H1 (cell line): ENCODE measurements around the gene NDUFS3. TPM values are rescaled to one million over a fixed set of nuclear protein-coding genes. Genes with fewer than 3 reads are reported as not detected.

Experiments
- CTCF ChIA-PET: fragments of 300-600 bp; sonication (Branson Sonifier 250); formaldehyde crosslinking; loops from one replicate; lab custom pipeline; 2021; ENCODE audit not compliant: partially characterized antibody; lab: Charles Lee
- POLR2A ChIA-PET: fragments of 300-600 bp; sonication (Branson Sonifier 250); formaldehyde crosslinking; loops from one replicate; lab custom pipeline; 2021; ENCODE audit warnings: inconsistent platforms; ENCODE audit not compliant: partially characterized antibody; lab: Charles Lee
- DNase-seq, 2 experiments: peaks; one replicate each; pipeline versions ENCODE4 v3.0.0 to v3.0.0-alpha.2; 2010 to 2022; ENCODE audit warnings: low spot score in 2 of 2, low read depth in 1 of 2, mixed read lengths in 1 of 2
- FAIRE-seq: peaks from 2 replicates; lab custom pipeline; 2011; peaks lifted over from hg19 to GRCh38; lab: Jason Lieb, UNC
- H2AFZ ChIP-seq: 2 replicates; pipeline ENCODE4 v1.8.1; 2012; ENCODE audit warnings: low read length, inconsistent platforms
- H2AK5ac ChIP-seq: 2 replicates; pipeline ENCODE4 v1.6.1; 2013; ENCODE audit warnings: low read depth, low read length
- H2BK120ac ChIP-seq: replicated peaks from 2 replicates; pipeline ENCODE3; 2013; ENCODE audit warnings: low read depth, low read length, inconsistent platforms
- H2BK12ac ChIP-seq: 2 replicates; pipeline ENCODE4 v1.6.1; 2013; ENCODE audit warnings: low read depth, low read length
- H2BK15ac ChIP-seq: 2 replicates; pipeline ENCODE4 v1.6.1; 2013; ENCODE audit warnings: low read length
- H2BK20ac ChIP-seq: 2 replicates; pipeline ENCODE4 v1.6.1; 2013; ENCODE audit warnings: low read length
- H2BK5ac ChIP-seq: 2 replicates; pipeline ENCODE4 v1.6.1; 2013; ENCODE audit warnings: low read depth, low read length
- H3K14ac ChIP-seq: 2 replicates; pipeline ENCODE4 v1.6.1; 2013; ENCODE audit warnings: inconsistent platforms; ENCODE audit not compliant: insufficient read length
- H3K18ac ChIP-seq: 2 replicates; pipeline ENCODE4 v1.6.1; 2013; ENCODE audit warnings: low read length; ENCODE audit errors: extremely low read depth
- H3K23ac ChIP-seq: 2 replicates; pipeline ENCODE4 v1.6.1; 2013; ENCODE audit warnings: inconsistent platforms; ENCODE audit not compliant: insufficient read length
- H3K23me2 ChIP-seq: 2 replicates; pipeline ENCODE4 v1.6.1; 2013; ENCODE audit warnings: low read depth, low read length
- H3K27ac ChIP-seq: 2 replicates; pipeline ENCODE4 v1.6.1; 2011; ENCODE audit warnings: low read depth, low read length, inconsistent platforms
- H3K27me3 ChIP-seq, 4 experiments: replicated peaks in 1 of 4; 1 replicate in 1 of 4; 2 replicates in 3 of 4; pipeline versions ENCODE4 v1.6.1 to v1.8.1; 2011 to 2013; ENCODE audit warnings: low read length in 3 of 4, mild to moderate bottlenecking in 3 of 4, inconsistent platforms in 2 of 4, mixed read lengths in 2 of 4, moderate library complexity in 1 of 4; ENCODE audit not compliant: control insufficient read depth in 3 of 4, insufficient read depth in 3 of 4; ENCODE audit errors: extremely low read depth in 1 of 4
- H3K36me3 ChIP-seq, 4 experiments: 2 replicates each; pipeline versions ENCODE4 v1.6.1 to v1.8.1; 2011 to 2013; ENCODE audit warnings: mild to moderate bottlenecking in 4 of 4, low read length in 3 of 4, moderate library complexity in 2 of 4, control low read depth in 1 of 4, inconsistent platforms in 1 of 4; ENCODE audit not compliant: insufficient read depth in 4 of 4, control insufficient read depth in 2 of 4
- H3K4ac ChIP-seq: replicated peaks from 2 replicates; pipeline ENCODE3; 2013; ENCODE audit warnings: low read length, low read depth, mixed read lengths, inconsistent platforms; ENCODE audit not compliant: insufficient read length
- H3K4me1 ChIP-seq, 4 experiments: replicated peaks in 1 of 4; 1 replicate in 1 of 4; 2 replicates in 3 of 4; pipeline versions ENCODE4 v1.6.1 to v1.8.1; 2011 to 2013; ENCODE audit warnings: low read length in 3 of 4, inconsistent platforms in 2 of 4, mixed read lengths in 1 of 4; ENCODE audit not compliant: insufficient read depth in 4 of 4, control insufficient read depth in 3 of 4
- H3K4me2 ChIP-seq, 2 experiments: 2 replicates each; pipeline versions ENCODE4 v1.6.1 to v1.8.1; 2011 to 2013; ENCODE audit warnings: low read depth in 2 of 2, low read length in 2 of 2, control low read depth in 1 of 2, inconsistent platforms in 1 of 2, mild to moderate bottlenecking in 1 of 2; ENCODE audit not compliant: insufficient read depth in 1 of 2
- H3K4me3 ChIP-seq, 4 experiments: fragments of 200-600, 300-600 bp in 1 of 4; sonication (generic), shearing (Covaris generic), sonication (Bioruptor Twin) in 1 of 4; 2 replicates each; pipeline versions ENCODE4 v1.5.1 to v1.8.1; 2011 to 2016; ENCODE audit warnings: low read length in 4 of 4, low read depth in 3 of 4, control low read depth in 2 of 4, inconsistent platforms in 2 of 4, mild to moderate bottlenecking in 2 of 4, mixed read lengths in 1 of 4, moderate library complexity in 1 of 4; ENCODE audit not compliant: insufficient read depth in 2 of 4; ENCODE audit errors: extremely low read depth in 1 of 4
- H3K56ac ChIP-seq: replicated peaks from 2 replicates; pipeline ENCODE3; 2013; ENCODE audit warnings: low read depth, mild to moderate bottlenecking, mixed read lengths, low read length, inconsistent platforms; ENCODE audit not compliant: insufficient read length
- H3K79me1 ChIP-seq: 2 replicates; pipeline ENCODE4 v1.6.1; 2013; ENCODE audit warnings: low read depth, low read length, control low read depth
- H3K79me2 ChIP-seq, 2 experiments: 2 replicates each; pipeline versions ENCODE4 v1.6.1 to v1.8.1; 2012 to 2013; ENCODE audit warnings: low read length in 2 of 2, mild to moderate bottlenecking in 2 of 2, inconsistent platforms in 1 of 2; ENCODE audit not compliant: insufficient read depth in 2 of 2, control insufficient read depth in 1 of 2
- H3K9ac ChIP-seq, 4 experiments: replicated peaks in 1 of 4; 1 replicate in 1 of 4; 2 replicates in 3 of 4; pipeline versions ENCODE4 v1.6.1 to v1.8.1; 2011 to 2013; ENCODE audit warnings: low read depth in 3 of 4, low read length in 3 of 4, control low read depth in 2 of 4, mild to moderate bottlenecking in 2 of 4, moderate library complexity in 2 of 4, inconsistent platforms in 1 of 4; ENCODE audit errors: extremely low read depth in 1 of 4
- H3K9me3 ChIP-seq, 2 experiments: 2 replicates each; pipeline versions ENCODE4 v1.6.1 to v1.8.1; 2012 to 2013; ENCODE audit warnings: mild to moderate bottlenecking in 2 of 2, moderate library complexity in 2 of 2, control low read depth in 1 of 2, inconsistent platforms in 1 of 2, low read depth in 1 of 2, low read length in 1 of 2, mixed read lengths in 1 of 2; ENCODE audit not compliant: insufficient read depth in 2 of 2
- H4K20me1 ChIP-seq, 2 experiments: replicated peaks in 1 of 2; 2 replicates each; pipeline versions ENCODE3 to v1.8.1; 2011 to 2013; ENCODE audit warnings: inconsistent platforms in 2 of 2, low read length in 2 of 2, mild to moderate bottlenecking in 1 of 2; ENCODE audit not compliant: insufficient read depth in 2 of 2, control insufficient read depth in 1 of 2
- H4K5ac ChIP-seq: 2 replicates; pipeline ENCODE4 v1.6.1; 2013; ENCODE audit warnings: low read length, low read depth, mixed read lengths, inconsistent platforms; ENCODE audit not compliant: insufficient read length
- H4K8ac ChIP-seq: 2 replicates; pipeline ENCODE4 v1.8.0; 2013; ENCODE audit warnings: mild to moderate bottlenecking, moderate library complexity, low read length, inconsistent platforms; ENCODE audit not compliant: insufficient read depth; ENCODE audit errors: extremely low read depth
- H4K91ac ChIP-seq: replicated peaks from 2 replicates; pipeline ENCODE3; 2013; ENCODE audit warnings: low read length, mixed read lengths, inconsistent platforms; ENCODE audit not compliant: insufficient read length
- FOSL1 ChIP-seq: IDR thresholded peaks from 2 replicates; pipeline ENCODE4 v1.6.1; 2011; ENCODE audit warnings: mild to moderate bottlenecking, low read depth, low read length, moderate library complexity; ENCODE audit not compliant: insufficient read depth
- GABPA ChIP-seq: IDR thresholded peaks from 2 replicates; pipeline ENCODE4 v1.6.1; 2011; ENCODE audit warnings: mild to moderate bottlenecking, low read length, moderate library complexity, borderline replicate concordance; ENCODE audit not compliant: insufficient read depth
- RFX5 ChIP-seq: IDR thresholded peaks from 2 replicates; pipeline ENCODE4 v1.6.1; 2011; ENCODE audit warnings: low read depth, low read length, improper control_type of control experiment, borderline replicate concordance
- SIN3A ChIP-seq, 2 experiments: IDR thresholded peaks in 1 of 2; conservative IDR thresholded peaks in 1 of 2; 2 replicates each; pipeline ENCODE4 v1.6.1; 2011 to 2012; ENCODE audit warnings: low read length in 2 of 2, improper control_type of control experiment in 1 of 2, low read depth in 1 of 2, mild to moderate bottlenecking in 1 of 2
- TAF7 ChIP-seq: optimal IDR thresholded peaks from 2 replicates; pipeline ENCODE3; 2011; ENCODE audit warnings: low read depth, mild to moderate bottlenecking, inconsistent platforms, low read length, moderate library complexity, borderline replicate concordance
- WGBS, 2 experiments: shearing (Covaris generic) in 1 of 2; methylation state at CpG; one replicate each; pipeline versions ENCODE4 v1.1.6 to v1.1.7; 2013 to 2015; ENCODE audit warnings: low lambda C conversion rate in 2 of 2, mixed read lengths in 2 of 2, inconsistent platforms in 1 of 2, low coverage in 1 of 2, missing lambda C conversion rate in 1 of 2; ENCODE audit not compliant: insufficient replicate concordance in 2 of 2, insufficient coverage in 1 of 2, insufficient read length in 1 of 2; ENCODE audit errors: extremely low coverage in 1 of 2, missing lambda C conversion rate in 1 of 2; 5-methylcytosine and 5-hydroxymethylcytosine counted together
- polyA plus RNA-seq, 7 experiments: library from polyadenylated mRNA; depleted of rRNA in 3 of 7; stranded (reverse) in 5 of 7; unstranded in 2 of 7; fragments of >200 nt in 5 of 7; fragments of 200-250 nt in 2 of 7; gene quantifications; 1 replicate in 5 of 7; 2 replicates in 1 of 7; 4 replicates in 1 of 7; pipeline versions ENCODE4 v1.2.1 to v1.2.3, GENCODE V29; 2011 to 2013; ENCODE audit warnings: missing spikeins in 2 of 7, mixed read lengths in 2 of 7
- total RNA-seq: library from RNA; stranded (reverse); fragmentation: NEBNext Ultra II Directional; extraction: Animal tissue kit (Norgen Biotek cat#: 25700); gene quantifications from 2 replicates; pipeline ENCODE4 v1.2.1, GENCODE V29; 2021

The NDUFS3 gene
- total and polyA plus RNA-seq, 2 of the 8 experiments (the other 6 are each of a cell fraction or from before 2014, with no cell fraction given): 135 to 241 TPM

DNA sequence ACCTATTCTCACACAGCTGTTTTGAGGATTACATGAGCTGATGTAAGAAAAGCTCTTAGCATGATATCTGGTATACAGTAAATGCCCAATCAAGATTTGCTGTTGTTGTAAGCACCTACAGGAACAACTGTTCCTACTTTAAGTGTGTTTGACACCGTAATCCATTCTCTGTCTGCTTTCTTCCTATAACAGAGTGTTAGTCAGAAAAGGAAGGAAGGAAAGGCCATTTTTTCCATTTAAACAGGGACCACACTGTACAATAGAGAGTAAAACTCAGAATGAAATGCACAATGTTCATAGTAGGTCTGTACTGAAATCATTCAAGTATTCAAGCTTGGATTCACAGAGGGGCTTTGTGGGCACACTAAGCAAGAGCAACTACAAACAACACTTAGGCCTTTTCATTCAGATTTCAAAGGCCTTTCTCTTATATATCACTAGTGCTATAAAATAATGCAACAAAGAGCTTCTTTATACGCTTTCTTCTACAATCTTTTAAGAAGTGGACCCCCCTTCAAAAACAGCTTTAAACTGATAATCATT is 42.0 kb downstream of the NDUFS3 start:
- no peak for DNase-seq
- H3K14ac ChIP-seq: no peak overlapping the region
- H2BK20ac ChIP-seq: no peak overlapping the region
- no peak overlapping the region for H4K5ac ChIP-seq
- no peaks in the 10 kb centered on the region for H3K79me2 ChIP-seq
- H3K18ac ChIP-seq: no peak overlapping the region
- no peak overlapping the region for H2BK5ac ChIP-seq
- H3K23me2 ChIP-seq: no peaks in the 10 kb centered on the region
- no peaks in the 10 kb centered on the region for H4K20me1 ChIP-seq
- no peaks in the 10 kb centered on the region for H3K27me3 ChIP-seq
- H3K4me3 ChIP-seq: no peak overlapping the region
- no peak overlapping the region for H2BK12ac ChIP-seq
- no peaks in the 10 kb centered on the region for H3K4me1 ChIP-seq
- no peak overlapping the region for H2AFZ ChIP-seq
- H2BK120ac ChIP-seq: no peak overlapping the region
- H4K8ac ChIP-seq: no peak overlapping the region
- H4K91ac ChIP-seq: no peak overlapping the region
- no peak overlapping the region for H3K56ac ChIP-seq
- no peak overlapping the region for H3K4me2 ChIP-seq
- POLR2A ChIA-PET: interaction anchor here (0.6 to 1.0 kb wide), 5 partner anchors 12 to 109 kb away, joined by 3 to 4 read pairs (median 3); no protein-coding TSS in a partner anchor
- H3K9ac ChIP-seq: no peak overlapping the region
- FAIRE-seq: no peak
- no peak overlapping the region for H3K23ac ChIP-seq
- no peak overlapping the region for H2AK5ac ChIP-seq
- peaks cover 11 to 61% (median 38%) of the 10 kb centered on the region in 4 experiments; a peak in 7 of 8 replicates for H3K36me3 ChIP-seq
- WGBS, 2 experiments: 95% methylated on average over 2 of the region's 2 CpGs; no CpG with 5 or more reads in 1 of the 2 experiments
- H3K27ac ChIP-seq: no peak overlapping the region
- no peaks in the 10 kb centered on the region for H3K79me1 ChIP-seq
- no peak overlapping the region for H2BK15ac ChIP-seq
- H3K9me3 ChIP-seq: no peaks in the 10 kb centered on the region
- CTCF ChIA-PET: interaction anchor here (1.0 to 1.6 kb wide), 4 partner anchors 9 to 29 kb away, joined by 3 to 4 read pairs (median 4); no protein-coding TSS in a partner anchor
- no peak overlapping the region for H3K4ac ChIP-seq
- TF ChIP-seq FOSL1: no peak
- no peak for TF ChIP-seq RFX5
- TF ChIP-seq SIN3A (conservative IDR thresholded peaks at IDR 0.05 in 1 of 2, IDR thresholded peaks at IDR 0.05 in 1 of 2; ENCODE audit: low read depth in 1 of 2, low read length in 2 of 2): no peak
- no peak for TF ChIP-seq GABPA
- TF ChIP-seq TAF7: no peak
